ENCODE data around the gene ASB4.

The ASB4 gene

GRCh38 chr7:95479992-95480624 is 5.6 kb upstream of the ASB4 start:
- H3K4me3 ChIP-seq (ENCODE audit: low read depth, low read length), result no peak overlapping the region
- DNase-seq (ENCODE audit: low read depth), result peak; percentile 18
- TF ChIP-seq CTCF (IDR thresholded peaks at IDR 0.05; ENCODE audit: low read depth, low read length, missing control alignments), result no peak

- DNase-seq (ENCODE audit: low read depth), result no peak
- no peak overlapping the region for H3K4me3 ChIP-seq (ENCODE audit: low read depth, low read length)
- TF ChIP-seq CTCF (IDR thresholded peaks at IDR 0.05; ENCODE audit: low read depth, low read length, missing control alignments), result no peak
Measured at GRCh38 chr7:95481271-95482165, 4.2 kb upstream of the ASB4 start.

DNA sequence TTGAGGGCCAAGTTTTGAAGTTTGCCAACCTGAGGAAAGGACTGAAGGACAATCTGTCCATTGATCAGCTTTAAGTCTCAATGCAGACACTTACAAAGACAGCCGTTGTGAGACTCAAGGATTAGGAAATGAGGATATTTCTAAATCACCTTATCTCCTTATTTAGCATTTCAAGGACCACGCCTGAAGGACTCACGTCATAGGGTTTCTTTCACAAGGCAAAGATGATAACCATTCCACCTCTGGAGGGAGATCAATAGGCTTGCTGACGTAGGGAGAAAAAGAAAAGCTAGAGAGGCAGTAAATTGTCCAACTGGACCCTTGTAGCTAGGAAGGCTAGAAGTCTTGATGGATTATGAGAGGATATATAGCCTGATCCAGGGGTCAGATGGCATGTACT is 3.3 kb upstream of the ASB4 start:
- DNase-seq (ENCODE audit: low read depth), result no peak
- no peak overlapping the region for H3K4me3 ChIP-seq (ENCODE audit: low read depth, low read length)
- TF ChIP-seq CTCF (IDR thresholded peaks at IDR 0.05; ENCODE audit: low read depth, low read length, missing control alignments), result no peak

GRCh38 chr7:95490231-95490762 is 4.6 kb downstream of the ASB4 start:
- no peak for DNase-seq (ENCODE audit: low read depth)
- no peak for TF ChIP-seq CTCF (IDR thresholded peaks at IDR 0.05; ENCODE audit: low read depth, low read length, missing control alignments)
- H3K4me3 ChIP-seq (ENCODE audit: low read depth, low read length), result no peak overlapping the region

GRCh38 chr7:95491201-95491600 is 5.5 kb downstream of the ASB4 start:
- H3K4me3 ChIP-seq (ENCODE audit: low read depth, low read length), result no peak overlapping the region
- no peak for TF ChIP-seq CTCF (IDR thresholded peaks at IDR 0.05; ENCODE audit: low read depth, low read length, missing control alignments)
- no peak for DNase-seq (ENCODE audit: low read depth)

DNA sequence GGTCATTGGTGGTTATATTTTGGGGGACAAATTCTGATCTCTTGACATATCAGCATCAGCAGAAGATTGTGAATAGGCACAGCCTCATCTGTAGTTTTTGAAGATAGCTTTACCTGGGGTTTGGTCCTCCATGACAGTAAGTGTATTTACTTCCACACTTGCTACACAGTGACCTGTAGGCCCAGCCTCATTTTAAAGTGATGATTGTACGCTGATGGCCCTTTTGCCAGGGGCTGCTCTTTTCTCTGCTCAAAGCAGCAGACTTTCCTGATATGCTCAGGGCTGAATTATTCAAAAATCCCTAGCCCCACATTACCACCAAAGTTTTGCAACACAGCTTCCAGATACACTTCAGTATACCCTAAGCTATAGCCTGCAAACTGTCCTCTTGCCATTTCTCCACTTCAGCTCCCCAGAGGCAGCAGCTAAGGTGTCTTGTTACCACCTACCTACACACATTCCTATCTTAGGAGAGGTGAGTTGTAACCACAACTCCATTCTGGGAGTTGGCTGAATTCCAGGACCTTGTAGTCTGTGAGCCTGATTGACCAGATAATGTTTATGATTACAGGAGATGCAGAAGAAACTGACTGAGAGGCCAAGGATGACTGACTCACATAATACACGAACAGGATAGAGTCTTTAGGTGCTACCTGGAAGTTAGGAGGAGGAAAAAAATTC is 6.0 kb downstream of the ASB4 start:
- no peak overlapping the region for H3K4me3 ChIP-seq (ENCODE audit: low read depth, low read length)
- TF ChIP-seq CTCF (IDR thresholded peaks at IDR 0.05; ENCODE audit: low read depth, low read length, missing control alignments), result no peak
- DNase-seq (ENCODE audit: low read depth), result no peak

Measured in GM12864 (cell line).